Neural cell (in vitro differentiated cells): ENCODE data around the gene TENM3.

Source experiments
- EP300 ChIP-seq: fragments of 450-650 bp; conservative IDR thresholded peaks from 2 replicates; pipeline ENCODE4 v1.6.1; 2014; ENCODE audit warnings: antibody characterized with exemption, mild to moderate bottlenecking, moderate library complexity; ENCODE audit not compliant: poor library complexity, severe bottlenecking
- EZH2 ChIP-seq: fragments of 200-600, 300-800 bp; shearing (Covaris generic), sonication (generic); IDR thresholded peaks from 2 replicates; pipeline ENCODE4 v1.6.1; 2014; ENCODE audit warnings: antibody characterized with exemption, low read length, borderline replicate concordance, mild to moderate bottlenecking; ENCODE audit not compliant: insufficient read depth, poor library complexity, severe bottlenecking
- MXI1 ChIP-seq: fragments of 450-650 bp; conservative IDR thresholded peaks from 2 replicates; pipeline ENCODE4 v1.6.1; 2014; ENCODE audit warnings: antibody characterized with exemption, mild to moderate bottlenecking; ENCODE audit not compliant: poor library complexity, severe bottlenecking
- POLR2AphosphoS5 ChIP-seq: IDR thresholded peaks from 2 replicates; pipeline ENCODE4 v1.6.1; 2012
- RAD21 ChIP-seq: fragments of 450-650 bp; conservative IDR thresholded peaks from 2 replicates; pipeline ENCODE4 v1.6.1; 2014; ENCODE audit warnings: antibody characterized with exemption, mild to moderate bottlenecking, moderate library complexity
- SMC3 ChIP-seq: fragments of 450-650 bp; conservative IDR thresholded peaks from 2 replicates; pipeline ENCODE4 v1.6.1; 2014; ENCODE audit warnings: antibody characterized with exemption, mild to moderate bottlenecking, moderate library complexity; ENCODE audit not compliant: poor library complexity
- TAF1 ChIP-seq: IDR thresholded peaks from 2 replicates; pipeline ENCODE4 v1.6.1; 2012; ENCODE audit warnings: low read depth
- TF ChIP-seq, protein P1 (sequence below): fragments of 450-650 bp; IDR thresholded peaks from 2 replicates; pipeline ENCODE4 v1.5.1; 2014; ENCODE audit warnings: antibody characterized with exemption, mild to moderate bottlenecking, moderate library complexity; ENCODE audit not compliant: poor library complexity, severe bottlenecking
- TF ChIP-seq, protein P2 (sequence below): IDR thresholded peaks from 2 replicates; pipeline ENCODE4 v1.6.1; 2012; ENCODE audit warnings: borderline replicate concordance

DNA sequence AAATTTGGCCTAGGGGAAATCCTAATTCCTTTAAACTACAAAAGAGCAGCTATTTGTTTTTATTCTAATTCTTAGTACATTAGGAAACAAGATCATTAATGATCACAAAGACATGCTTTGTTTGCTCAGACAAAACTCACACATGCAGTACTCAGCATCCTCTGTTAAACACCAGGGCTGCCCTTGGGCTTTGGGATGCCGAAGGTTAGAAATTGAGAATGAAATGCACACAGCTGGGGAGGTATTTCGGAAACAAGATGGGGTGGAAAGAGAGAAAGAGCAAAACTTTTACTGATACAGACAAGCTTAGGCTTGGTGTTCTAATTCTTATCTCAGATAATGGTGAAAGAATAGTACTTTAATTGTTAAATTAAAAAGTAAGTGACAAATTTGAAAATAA lies 451.3 kb downstream of the TENM3 start:
- TF ChIP-seq, protein P1, sequence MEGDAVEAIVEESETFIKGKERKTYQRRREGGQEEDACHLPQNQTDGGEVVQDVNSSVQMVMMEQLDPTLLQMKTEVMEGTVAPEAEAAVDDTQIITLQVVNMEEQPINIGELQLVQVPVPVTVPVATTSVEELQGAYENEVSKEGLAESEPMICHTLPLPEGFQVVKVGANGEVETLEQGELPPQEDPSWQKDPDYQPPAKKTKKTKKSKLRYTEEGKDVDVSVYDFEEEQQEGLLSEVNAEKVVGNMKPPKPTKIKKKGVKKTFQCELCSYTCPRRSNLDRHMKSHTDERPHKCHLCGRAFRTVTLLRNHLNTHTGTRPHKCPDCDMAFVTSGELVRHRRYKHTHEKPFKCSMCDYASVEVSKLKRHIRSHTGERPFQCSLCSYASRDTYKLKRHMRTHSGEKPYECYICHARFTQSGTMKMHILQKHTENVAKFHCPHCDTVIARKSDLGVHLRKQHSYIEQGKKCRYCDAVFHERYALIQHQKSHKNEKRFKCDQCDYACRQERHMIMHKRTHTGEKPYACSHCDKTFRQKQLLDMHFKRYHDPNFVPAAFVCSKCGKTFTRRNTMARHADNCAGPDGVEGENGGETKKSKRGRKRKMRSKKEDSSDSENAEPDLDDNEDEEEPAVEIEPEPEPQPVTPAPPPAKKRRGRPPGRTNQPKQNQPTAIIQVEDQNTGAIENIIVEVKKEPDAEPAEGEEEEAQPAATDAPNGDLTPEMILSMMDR = no peak
- TF ChIP-seq TAF1 (no peak), MXI1 (no peak), EZH2 (no peak), SMC3 (no peak), RAD21 (no peak), POLR2AphosphoS5 (no peak), EP300 (no peak)
- TF ChIP-seq, protein P2, sequence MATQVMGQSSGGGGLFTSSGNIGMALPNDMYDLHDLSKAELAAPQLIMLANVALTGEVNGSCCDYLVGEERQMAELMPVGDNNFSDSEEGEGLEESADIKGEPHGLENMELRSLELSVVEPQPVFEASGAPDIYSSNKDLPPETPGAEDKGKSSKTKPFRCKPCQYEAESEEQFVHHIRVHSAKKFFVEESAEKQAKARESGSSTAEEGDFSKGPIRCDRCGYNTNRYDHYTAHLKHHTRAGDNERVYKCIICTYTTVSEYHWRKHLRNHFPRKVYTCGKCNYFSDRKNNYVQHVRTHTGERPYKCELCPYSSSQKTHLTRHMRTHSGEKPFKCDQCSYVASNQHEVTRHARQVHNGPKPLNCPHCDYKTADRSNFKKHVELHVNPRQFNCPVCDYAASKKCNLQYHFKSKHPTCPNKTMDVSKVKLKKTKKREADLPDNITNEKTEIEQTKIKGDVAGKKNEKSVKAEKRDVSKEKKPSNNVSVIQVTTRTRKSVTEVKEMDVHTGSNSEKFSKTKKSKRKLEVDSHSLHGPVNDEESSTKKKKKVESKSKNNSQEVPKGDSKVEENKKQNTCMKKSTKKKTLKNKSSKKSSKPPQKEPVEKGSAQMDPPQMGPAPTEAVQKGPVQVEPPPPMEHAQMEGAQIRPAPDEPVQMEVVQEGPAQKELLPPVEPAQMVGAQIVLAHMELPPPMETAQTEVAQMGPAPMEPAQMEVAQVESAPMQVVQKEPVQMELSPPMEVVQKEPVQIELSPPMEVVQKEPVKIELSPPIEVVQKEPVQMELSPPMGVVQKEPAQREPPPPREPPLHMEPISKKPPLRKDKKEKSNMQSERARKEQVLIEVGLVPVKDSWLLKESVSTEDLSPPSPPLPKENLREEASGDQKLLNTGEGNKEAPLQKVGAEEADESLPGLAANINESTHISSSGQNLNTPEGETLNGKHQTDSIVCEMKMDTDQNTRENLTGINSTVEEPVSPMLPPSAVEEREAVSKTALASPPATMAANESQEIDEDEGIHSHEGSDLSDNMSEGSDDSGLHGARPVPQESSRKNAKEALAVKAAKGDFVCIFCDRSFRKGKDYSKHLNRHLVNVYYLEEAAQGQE = no peak
